Right forelimb (tissue), 1 donor: ENCODE results near the gene SAMD4B.
A peak's percentile ranks its signal among the peaks of the same experiment; 100 is the strongest.
"Not testable (repeated sequence)": the region's sequence is repeated elsewhere in the genome, so short reads cannot be mapped to it uniquely, and the experiment has no call there.

Source experiments
- DNase-seq: peaks from one replicate; pipeline ENCODE4 v3.0.0-alpha.2; 2018

SAMD4B gene

GRCh38 chr19:39341719-39342604, at the start of gene SAMD4B:
Gene SAMD4B (plus strand): TSS chr19:39342421. CDS start chr19:39356894, 14,473 bp downstream.
- DNase-seq, result peak; percentile 100

GRCh38 chr19:39293394-39293793, 48.8 kb upstream of the SAMD4B start:
- DNase-seq, result no peak

GRCh38 chr19:39296055-39296645, 46.1 kb upstream of the SAMD4B start, which contains the start of gene IFNL1:
Gene IFNL1 (plus strand): TSS chr19:39296407. CDS start chr19:39296422, 15 bp downstream.
- no peak for DNase-seq

GRCh38 chr19:39296906-39297305, 45.3 kb upstream of the SAMD4B start:
- no peak for DNase-seq

GRCh38 chr19:39297931-39298634, 44.1 kb upstream of the SAMD4B start:
- DNase-seq, result no peak

- DNase-seq, result no peak
Measured at GRCh38 chr19:39299404-39299803, 42.8 kb upstream of the SAMD4B start.

- DNase-seq, result no peak
Measured at GRCh38 chr19:39299832-39300231, 42.4 kb upstream of the SAMD4B start.

- DNase-seq, result no peak
Measured at GRCh38 chr19:39301021-39301420, 41.2 kb upstream of the SAMD4B start.

GRCh38 chr19:39301562-39301961, 40.7 kb upstream of the SAMD4B start:
- no peak for DNase-seq

- DNase-seq, result no peak
Measured at GRCh38 chr19:39303373-39304184, 38.6 kb upstream of the SAMD4B start.

- DNase-seq, result no peak
Measured at GRCh38 chr19:39304185-39304513, 38.1 kb upstream of the SAMD4B start.

- DNase-seq, result no peak
Measured at GRCh38 chr19:39304701-39305571, 37.3 kb upstream of the SAMD4B start.

GRCh38 chr19:39306075-39306474, 36.1 kb upstream of the SAMD4B start:
- no peak for DNase-seq

- DNase-seq, result no peak
Measured at GRCh38 chr19:39307046-39307821, 35.0 kb upstream of the SAMD4B start.

- no peak for DNase-seq
Measured at GRCh38 chr19:39307822-39308530, 34.2 kb upstream of the SAMD4B start.

GRCh38 chr19:39308531-39309304, 33.5 kb upstream of the SAMD4B start:
- DNase-seq, result no peak

- not testable (repeated sequence) for DNase-seq
Measured at GRCh38 chr19:39309305-39309670, 32.9 kb upstream of the SAMD4B start.

GRCh38 chr19:39310558-39311311, 31.5 kb upstream of the SAMD4B start:
- DNase-seq, result no peak
